Measurements from ENCODE around the gene CYP8B1. TPM values are rescaled to one million over a fixed set of nuclear protein-coding genes. Genes with fewer than 3 reads are reported as not detected.

Gene CYP8B1
- total and polyA plus RNA-seq, 9 of the 15 experiments (the other 6 are each of a cell fraction or from before 2014, with no cell fraction given): 0.04 TPM; not detected in 8

- TF ChIP-seq ZNF592 (IDR thresholded peaks at IDR 0.05): no peak
- no peak for TF ChIP-seq ZNF347 (CRISPR knock-in tag; IDR thresholded peaks at IDR 0.05; ENCODE audit: low read depth)
- no peak for TF ChIP-seq XRCC5 (IDR thresholded peaks at IDR 0.05; ENCODE audit: low read depth, low read length)
- no peak for TF ChIP-seq RBBP5 (IDR thresholded peaks at IDR 0.05; ENCODE audit: borderline replicate concordance, insufficient read depth, low read length, poor library complexity, severe bottlenecking)
- no peak for TF ChIP-seq ZBTB11 (CRISPR knock-in tag; IDR thresholded peaks at IDR 0.05)
These were observed 19.9 kb downstream of the CYP8B1 start (continued) for GRCh38 chr3:42855547-42856380.

Measured in K562 (cell line).